ENCODE data around the gene PLEKHG5.
"Not testable (repeated sequence)": the region's sequence is repeated elsewhere in the genome, so short reads cannot be mapped to it uniquely, and the experiment has no call there.

PLEKHG5 gene

DNA sequence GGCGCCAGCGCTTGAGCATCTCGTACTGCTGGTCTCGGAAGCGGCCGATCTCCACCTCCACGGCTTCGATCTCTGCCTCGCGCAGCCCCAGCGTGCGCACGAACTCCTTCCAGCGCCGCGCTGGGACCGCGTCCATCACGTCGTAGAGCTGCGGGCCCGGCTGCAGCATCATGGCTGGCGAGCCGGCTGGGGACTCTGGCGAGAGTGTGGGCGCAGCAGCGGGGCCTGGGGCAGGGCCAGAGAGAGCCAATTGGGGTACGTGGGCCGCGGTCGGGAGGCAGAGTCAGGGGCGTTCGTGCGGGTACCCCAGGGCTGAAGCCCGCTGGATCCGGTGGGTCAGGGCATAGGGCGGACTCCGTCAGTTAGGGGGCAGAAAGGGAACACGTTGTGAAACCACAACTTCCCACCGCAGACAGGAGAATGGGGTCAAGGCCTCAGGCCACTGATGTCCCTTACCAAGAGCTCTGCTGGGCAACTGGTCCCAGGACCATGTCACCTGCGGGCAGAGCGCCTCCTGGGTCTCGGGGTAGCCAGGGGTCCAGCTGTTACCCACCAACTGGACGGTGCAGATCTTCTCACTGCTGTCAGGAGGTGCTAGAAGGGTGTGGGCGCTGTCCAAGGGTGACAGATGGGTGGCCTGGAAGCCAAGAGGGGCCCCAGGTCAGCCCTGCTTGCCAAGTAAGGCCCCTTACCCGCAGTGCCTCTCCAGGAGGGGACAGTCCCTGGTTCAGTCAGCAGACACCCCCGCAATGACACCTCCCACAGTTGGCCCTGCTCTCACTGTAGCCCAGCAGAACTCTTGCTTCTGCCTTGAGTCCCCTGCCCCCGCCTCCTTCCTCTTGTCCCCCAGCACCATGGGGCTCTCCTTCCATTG lies 29.7 kb downstream of the PLEKHG5 start:
- no peak for DNase-seq

DNA sequence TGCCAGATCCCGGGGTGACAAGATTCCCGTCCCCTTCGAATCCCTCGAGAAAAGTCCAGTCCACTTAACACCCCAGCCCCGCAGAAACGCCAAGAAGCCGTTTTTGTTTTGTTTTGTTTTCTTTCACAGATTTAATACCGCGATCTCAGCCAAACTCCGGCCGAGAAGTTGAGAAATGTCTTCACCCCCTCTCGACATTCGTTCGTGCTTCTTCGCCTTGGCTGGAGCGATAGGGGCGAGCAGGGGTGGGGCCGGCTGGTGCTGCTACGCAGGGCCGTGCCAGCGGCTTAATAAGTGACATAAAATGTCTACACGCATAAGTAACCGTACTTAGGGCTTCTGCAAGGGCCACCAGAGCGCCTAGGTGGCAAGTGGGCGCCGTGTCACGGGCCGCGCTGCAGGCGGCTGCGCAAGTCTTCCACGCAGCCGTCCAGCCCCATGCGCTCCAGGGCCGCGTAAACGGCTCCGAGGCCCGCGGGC lies 30.4 kb downstream of the PLEKHG5 start:
- DNase-seq, result no peak

DNA sequence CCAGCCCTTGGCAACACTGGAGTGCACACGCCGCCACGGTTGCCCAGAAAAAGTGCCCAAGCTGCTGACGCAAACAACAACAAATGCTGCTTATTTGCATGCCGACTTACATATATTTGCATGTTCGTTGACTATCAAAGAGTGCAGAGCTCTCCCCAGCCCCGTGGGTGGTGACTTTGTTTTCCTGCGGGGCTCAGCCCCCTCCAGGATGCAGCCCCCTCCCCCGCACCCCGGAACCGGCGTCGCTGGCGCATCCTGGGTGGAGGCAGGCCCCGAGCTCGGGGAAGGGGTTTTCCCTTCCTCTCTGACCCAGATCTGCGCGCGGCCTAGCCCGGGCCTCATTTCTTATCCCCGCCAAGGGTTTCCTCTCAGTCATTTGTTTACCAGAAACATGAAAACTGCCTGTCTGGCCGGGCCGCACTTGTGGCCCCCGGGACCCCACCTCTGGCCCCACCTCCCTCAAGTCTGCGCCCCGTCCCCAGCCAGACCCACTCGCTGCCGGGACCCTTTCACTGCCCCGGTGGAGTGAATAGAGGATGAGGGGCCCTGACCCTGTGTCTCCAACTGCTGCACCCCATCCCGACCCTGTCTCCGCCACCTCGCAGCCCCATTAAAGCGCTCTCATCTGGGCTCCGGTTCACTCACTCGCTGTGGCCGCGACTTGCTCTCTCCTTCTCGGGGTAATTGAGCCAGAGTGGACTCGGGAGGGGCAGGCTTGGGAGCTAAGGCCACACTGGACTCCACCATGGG lies 31.0 kb downstream of the PLEKHG5 start:
- DNase-seq, result peak; percentile 95

DNA sequence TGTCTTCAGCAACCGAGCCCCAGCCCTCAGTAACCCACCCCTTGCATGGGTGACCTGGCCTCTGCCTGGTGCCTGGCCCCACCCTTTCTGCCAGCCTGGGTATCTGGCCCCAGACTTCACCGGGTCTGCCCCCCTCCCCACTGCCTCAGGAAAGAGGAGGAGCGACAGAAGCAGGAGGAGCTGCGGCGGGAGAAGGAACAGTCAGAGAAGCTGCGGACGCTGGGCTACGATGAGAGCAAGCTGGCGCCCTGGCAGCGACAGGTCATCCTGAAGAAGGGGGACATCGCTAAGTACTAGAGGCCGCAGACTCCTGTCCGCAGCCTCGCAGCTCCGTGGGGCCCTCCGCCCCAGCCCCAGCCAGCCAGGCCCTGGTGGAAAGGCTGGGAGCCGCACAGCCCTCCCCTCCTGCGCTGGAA lies 31.6 kb downstream of the PLEKHG5 start:
- DNase-seq, result no peak

DNA sequence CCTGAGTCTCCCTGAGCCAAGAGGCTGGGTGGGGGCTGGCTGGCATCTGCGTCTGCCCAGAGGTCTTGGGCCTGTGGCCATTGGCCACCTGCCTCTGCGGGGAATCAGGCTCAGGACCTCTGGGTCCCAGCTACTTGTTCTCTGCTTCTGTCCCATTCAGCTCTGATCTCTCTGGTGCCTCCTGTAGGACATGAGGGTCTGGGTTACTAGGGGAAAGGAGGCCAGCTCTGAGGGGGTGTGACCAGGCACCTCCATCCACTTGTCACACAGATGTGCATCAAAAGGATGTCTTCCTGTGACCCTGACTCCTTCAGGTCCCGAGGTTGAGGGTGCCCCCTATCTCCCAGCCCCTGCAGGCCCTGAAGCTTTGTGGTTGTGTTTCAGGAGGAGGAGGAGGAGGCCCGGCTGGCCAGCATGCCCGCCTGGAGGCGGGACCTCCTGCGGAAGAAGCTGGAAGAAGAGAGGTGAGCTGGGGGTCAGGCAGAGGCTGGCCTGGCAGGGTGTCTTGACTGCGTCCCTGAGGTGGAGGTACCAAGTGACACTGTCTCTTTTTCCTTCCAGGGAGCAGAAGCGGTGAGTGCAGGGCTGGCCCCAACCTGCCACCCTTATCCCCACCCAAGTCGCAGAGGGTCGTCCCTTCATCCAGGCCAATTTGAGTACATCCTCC lies 34.5 kb downstream of the PLEKHG5 start:
- no peak for DNase-seq

DNA sequence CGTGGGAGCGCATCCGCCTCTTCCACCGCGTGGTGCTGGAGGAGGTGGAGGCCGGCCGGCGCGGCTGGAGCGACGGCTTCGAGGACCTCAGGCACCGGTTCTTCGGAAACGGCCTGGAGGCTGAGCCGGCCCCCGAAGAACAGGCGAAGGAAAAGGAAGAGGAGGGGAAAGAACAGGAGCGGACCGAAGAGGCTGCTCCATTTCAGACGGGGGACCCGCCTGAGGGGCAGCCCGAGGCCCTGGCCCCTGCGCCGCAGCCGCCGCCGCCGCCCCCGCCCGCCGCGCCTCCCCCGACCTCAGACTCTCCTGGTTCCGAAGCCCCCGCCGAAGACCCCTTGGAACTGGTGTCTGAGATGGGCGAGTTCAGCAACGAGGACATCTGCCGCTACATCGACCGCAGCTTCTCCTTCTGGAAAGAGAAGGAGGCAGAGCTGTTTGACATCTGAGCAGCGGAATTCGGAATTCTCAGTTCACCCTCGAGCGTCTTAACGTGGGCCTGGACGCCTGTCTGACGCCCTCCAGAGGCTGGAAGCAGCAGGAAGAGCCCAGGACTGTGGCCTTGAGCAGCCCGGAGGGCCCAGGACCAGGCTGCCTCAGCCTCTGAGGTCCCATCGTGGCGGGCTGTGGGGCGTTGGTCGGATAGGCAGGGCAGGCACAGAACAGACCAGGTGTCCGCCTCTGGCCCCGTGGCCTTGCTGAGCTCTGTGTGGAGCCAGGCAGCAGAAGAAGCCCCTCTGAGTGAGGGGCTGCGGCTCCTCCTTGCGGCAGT lies 35.5 kb downstream of the PLEKHG5 start:
- not testable (repeated sequence) for DNase-seq

DNA sequence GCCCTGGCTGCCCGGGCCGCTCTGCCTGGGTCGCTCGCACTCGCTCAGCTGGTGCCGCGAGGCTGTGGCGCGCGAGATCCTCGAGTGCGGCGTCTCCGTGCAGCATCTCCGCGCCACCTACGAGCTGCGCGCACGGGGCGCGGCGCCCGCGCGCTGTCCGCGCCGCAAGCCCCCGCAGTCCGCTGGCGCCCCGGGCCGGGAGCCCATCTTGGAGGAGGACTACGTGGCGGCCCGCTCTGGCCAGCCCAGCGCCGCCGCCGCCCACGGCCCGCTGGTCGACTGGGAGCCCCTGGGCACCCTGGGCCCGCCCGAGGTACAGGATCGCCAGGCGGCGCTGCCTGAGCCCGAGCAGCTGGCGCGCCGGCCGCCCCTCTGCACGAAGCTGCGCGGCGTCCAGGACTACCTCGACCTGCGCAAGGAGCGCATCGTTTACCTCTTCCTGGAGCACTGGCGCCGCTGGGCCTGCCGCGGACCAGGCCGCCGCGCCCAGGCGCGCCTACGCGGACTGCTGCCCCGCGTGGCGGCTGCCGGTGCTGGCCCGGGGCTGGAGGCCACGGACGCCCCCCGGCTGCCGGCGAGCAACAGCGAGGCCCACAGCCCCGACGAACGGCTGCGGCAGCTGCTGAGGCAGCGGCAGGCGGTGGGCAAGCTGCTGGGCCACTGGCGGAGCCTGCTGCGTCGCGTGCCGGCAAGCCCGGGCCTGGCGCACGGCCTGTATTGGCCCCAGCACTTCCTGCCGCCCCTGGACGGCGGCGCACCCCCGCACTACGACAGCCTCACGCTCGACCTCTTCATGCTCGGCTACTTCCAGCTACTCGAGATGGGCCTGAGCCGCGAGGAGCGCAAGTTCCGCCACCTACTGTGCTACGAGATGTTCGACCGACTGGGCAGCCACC lies 36.4 kb downstream of the PLEKHG5 start:
- DNase-seq, result no peak

DNA sequence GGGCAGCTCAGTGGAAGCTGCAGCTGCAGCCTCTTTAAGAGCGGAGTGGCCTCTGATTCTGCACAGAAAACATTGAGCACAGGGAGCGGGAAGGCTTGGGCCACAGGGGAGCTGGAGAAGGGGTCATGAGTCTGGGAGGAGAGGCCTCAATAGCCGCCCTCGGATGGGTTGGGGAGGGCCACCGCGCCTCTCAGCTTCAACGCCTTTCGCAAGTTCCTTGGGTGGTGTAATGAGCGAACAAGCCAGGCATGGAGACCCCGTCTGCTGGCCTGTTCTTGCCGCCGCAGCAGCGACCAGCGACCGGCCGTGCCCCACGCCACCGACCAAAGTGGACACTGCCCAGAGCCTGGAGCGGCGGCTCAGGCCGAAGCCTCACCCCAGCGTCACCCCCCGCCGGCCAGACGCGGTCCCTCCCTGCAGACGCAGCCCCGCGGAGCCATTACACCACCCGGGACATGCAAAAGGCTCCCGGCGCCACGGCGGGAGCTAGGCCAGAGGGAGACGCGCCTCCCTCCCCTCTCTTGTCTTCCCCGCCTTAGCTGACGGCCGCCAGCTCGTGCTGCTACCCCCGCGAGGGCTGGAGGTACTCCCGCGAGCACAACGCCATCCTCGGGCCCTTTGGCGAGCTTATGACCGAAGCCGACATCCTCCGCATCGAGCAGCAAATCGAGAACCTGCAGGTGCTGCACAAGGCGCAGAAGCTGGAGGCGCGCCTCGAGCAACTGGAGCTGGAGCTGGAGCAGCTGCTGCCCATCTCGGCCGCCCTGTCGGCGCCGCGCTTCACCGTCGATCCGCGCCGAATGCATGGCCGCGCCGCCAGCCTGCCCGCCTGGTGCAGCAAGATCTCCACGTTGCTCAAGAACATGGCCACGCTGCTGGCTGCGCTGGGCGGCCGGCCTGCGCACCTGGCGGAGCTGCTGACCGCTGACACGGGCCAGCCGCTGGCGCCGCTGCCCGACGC lies 37.3 kb downstream of the PLEKHG5 start:
- not testable (repeated sequence) for DNase-seq

DNA sequence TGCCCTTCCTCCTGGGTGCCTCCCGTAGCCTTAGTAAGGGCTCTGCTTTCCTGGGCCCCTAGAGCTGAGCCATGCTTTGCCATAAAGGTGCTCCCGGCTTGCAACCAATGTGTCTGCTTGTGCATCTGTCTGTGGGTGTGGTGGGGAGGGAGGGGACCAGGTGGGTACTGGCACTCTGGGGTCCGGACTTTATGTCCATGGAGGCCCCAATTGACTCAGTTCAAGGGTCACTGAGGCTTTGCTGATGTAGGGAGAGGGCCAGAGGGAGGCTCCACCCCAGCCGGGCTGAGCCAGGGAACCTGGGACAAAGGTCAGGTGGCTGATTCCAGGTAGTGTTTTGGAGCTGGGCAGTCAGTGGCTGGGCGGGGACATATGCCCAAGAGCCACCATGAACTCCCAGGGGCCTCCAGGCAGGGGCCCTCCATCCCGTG lies 40.5 kb downstream of the PLEKHG5 start:
- DNase-seq, result no peak

DNA sequence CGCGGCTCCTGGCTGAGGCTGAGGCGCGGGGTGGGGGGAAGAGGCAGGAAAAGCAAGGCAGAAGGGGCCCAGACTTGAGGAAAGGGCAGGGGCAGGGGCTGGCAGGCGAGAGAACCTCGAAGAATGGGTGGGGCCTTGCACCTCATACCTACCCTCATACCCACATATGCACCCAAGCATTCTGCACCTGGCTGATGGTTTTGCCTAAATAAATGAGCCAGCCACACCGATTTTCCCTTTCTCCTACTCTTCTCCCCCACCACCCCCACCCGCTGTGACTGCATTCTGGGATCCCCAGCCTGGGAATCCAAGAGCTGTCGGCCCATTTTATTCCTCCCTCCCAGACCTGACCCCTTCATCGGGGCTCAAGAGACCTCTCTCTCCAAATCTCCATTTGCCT lies 41.0 kb downstream of the PLEKHG5 start:
- not testable (repeated sequence) for DNase-seq

DNA sequence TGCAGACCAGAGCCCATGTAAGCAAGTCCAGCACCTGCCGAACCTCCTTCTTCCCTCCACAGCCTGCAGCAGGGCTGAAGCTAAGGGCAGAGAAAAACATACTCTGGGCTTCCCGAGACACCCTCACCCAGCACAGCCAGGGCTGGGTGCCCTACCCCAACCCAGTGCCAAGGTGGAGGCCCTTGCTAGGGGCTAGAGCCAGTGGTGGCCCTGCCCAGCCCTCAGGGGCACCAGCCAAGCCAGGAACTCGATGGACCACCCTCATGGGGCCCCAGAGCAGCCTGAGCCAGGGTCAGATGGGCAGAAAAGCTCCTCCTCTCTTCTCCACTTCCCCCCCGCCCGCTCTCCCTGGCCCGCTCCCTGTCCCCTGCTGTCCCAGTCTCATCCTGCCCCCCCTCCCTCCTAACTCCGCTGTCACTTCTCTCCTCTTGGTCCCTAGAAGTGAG lies 41.4 kb downstream of the PLEKHG5 start:
- no peak for DNase-seq

DNA sequence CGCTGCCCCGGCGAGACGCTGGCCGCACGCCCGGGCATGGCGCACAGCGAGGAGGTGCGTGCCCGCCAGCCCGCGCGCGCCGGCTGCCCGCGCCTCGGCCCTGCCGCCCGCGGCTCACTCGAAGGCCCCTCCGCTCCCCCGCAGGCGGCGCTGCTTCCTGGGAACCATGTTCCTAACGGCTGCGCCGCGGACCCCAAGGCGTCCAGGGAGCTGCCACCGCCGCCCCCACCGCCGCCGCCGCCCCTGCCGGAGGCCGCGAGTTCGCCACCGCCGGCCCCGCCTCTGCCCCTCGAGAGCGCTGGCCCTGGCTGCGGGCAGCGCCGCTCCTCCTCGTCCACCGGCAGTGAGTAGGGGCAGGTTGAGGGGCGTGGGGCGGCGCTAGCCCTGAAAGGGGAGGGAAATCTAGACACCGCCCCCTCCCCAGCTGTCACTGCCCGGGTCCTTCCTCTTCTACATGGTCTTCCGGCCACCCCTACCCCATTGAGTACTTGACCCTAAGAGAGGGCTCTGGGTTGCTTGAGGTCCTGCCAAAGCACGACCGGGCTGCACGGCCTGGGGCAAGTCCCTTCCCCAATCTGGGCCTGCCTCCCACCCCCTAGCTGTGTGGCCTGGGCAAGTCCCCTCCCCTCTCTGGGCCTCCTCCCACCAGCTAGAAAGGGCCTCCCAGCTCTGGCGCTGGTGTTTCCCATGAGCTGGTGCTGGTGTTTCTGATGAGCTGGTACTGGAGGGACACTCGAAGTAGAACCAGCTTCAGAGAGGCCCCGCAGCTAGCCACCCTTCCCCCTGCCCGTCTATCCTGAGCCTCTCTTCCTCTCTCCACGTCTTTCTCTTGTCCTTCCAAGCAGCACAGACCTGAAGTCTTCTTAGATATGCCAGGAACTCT lies 42.5 kb downstream of the PLEKHG5 start:
- no peak for DNase-seq

DNA sequence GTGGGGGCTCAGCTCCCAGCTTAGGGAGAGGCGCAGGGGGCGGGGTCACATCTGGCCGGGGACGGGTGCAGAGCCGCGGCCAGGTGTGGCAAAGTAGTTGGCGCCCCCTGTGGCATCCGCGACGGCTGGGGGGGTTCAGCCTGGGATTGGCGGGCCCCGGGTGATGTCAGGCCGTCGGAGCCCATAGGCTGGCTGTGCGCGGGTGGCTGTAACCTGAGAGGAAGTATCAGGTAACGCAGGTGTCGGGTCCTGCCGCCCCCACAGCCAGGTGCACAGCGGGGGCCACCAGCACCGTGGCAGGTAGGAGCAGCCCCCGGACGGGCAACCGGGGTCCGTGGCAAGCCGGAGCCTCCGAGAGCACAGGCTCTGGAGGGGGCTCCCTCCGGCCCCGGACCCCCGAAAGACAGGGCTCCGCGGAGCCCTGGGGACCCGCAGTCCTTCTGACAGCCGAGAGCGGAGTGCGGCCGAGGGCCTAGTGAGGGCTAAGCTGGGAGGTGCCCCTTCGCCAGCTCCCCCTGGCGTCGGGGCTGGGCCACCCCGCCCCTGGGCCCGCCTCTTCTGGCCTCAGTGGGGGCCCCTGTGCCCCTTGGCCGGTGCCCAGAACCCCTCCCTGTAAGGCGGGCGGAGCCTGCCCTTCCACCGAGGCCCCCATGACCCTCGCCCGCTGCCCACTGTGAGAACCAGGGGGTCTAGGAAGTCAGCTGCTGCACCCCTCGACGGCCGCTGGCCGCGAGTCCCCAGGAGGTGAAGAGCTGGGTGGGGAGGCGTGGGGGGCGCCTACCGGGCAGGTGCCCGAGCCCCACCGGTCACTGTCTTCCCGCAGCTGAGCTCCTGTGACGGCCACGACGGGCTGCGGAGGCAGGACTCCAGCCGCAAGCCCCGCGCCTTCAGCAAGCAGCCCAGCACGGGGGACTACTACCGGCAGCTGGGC lies 43.4 kb downstream of the PLEKHG5 start:
- no peak for DNase-seq

DNA sequence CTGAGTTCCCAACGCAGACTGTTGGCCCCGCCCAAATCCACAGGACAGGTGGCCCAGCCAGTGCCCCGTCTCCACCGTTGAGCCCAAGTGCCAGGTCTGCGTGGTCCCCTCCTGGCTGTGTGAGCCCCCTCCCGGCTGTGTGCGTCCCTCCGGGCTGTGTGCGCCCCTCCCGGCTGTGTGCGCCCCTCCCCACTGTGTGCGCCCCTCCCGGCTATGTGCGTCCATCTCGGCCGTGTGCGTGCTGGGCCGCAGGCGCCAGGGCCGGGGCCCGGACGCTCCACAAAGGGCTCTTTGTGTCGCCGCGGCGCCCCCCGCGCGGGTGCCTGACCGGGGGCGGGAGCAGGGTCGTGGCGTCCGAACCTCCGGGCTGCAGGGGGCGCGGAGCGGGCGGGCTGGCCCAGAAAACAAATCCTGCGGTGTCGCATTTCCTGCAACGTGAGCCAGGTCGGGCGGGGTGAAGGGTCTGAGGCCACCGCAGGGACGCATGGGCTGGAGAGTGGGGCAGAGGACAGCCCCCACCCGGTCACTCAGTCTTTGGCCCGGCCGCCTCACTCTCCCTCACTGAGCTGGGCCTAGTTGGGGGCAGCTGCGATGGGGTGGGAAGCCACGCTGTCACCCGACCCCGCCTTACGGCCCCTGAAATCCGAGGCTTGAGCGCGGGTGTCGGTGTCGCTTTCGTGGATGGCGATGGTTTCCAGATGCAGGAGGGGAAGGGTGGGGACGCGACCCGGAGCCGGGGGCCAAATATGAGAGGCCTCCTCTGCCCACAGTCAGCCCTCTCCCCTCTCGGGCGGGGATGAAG lies 44.2 kb downstream of the PLEKHG5 start:
- no peak for DNase-seq

DNA sequence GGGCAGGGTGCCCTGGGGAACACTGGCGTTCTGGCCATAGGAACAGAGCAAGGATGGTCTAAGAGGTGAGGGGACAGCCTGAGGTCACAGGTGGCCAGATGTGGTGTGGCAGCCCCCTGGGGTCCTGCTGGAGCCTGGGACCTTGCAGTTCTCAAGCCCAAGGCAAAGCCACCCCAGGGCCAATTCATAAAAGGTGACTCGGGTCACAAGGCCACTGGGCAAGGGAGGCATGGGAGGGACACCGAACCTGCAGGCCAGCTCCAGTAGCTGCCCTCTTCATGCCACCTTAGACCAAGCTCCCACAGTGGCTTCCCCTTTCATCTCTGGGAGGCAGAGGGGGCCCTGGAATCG lies 44.8 kb downstream of the PLEKHG5 start:
- no peak for DNase-seq

DNA sequence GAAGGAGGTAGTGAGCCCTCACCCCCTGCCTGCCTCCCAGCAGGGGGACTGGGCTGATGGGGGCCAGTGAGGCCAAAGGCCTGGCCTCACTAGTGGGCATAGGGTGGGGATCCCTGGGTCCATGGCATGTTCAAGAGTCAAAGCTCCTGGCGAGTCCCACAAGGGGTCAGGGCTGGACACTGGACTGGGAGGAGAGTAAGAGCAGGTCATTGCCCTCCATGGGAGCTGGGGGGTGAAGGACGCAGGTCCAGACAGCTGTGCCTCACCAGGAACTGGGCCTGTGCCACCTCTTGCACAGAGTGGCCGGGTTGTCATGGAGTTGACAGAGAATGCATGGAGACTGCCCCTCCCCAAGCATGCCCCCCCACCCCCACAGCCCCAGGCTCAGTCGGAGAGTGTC lies 45.5 kb downstream of the PLEKHG5 start:
- not testable (repeated sequence) for DNase-seq

DNA sequence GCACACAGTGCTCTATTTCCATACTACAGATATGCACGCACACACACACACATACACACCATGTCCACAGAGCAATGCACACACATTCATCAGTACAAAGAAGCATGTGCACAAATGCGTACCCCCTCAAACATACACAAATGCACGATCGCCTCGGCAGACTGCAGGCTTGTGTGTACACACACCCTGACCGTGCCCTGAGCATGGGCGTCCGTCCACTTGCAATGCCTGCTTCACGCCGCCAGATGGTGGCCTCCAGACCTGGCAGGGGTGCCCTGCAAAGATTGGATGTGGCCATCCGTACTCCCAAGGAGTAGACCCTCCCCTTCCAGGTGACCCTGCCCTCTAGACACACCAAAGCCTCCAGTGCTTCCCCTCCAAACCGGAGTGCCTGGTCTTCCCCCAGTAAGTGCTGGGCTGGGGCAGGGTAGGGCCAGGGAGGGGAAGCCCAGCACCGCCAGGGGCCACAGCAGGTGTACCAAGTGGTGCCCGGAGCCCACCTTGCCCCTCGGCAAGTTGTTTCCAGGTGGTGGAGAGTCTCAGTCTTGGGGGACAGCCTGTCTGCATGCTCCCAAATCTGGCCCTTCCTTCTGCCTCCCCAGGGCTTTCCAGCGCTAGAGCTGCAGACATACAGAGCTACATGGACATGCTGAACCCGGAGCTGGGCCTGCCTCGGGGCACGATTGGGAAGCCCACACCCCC lies 46.3 kb downstream of the PLEKHG5 start:
- no peak for DNase-seq
